ENCODE measurements around the gene SMARCD2.
"Not testable (repeated sequence)": the region's sequence is repeated elsewhere in the genome, so short reads cannot be mapped to it uniquely, and the experiment has no call there.

SMARCD2 gene

GRCh38 chr17:63842540-63843386 lies at the start of gene SMARCD2:
SMARCD2 (minus strand) TSS chr17:63842685; CDS start chr17:63842674, 11 bp downstream.
- ATAC-seq (peak; percentile 91), DNase-seq (ENCODE audit: low spot score in 2 of 2) (peak; percentile 93 to 97)
- Mint-ChIP-seq H3K36me3 (peaks cover 36% of the 10 kb centered on the region), H3K4me3 (peak within 1 kb of the TSS; percentile 89), H3K9me3 (peaks cover under 1% of the 10 kb centered on the region), H3K4me1 (peaks cover 27% of the 10 kb centered on the region), H3K27ac (peak within 1 kb of the TSS; percentile 92)

GRCh38 chr17:63889026-63889848 lies 46.8 kb upstream of the SMARCD2 start:
- DNase-seq (ENCODE audit: low spot score in 2 of 2); H3K27ac Mint-ChIP-seq; H3K9me3 Mint-ChIP-seq; H3K4me3 Mint-ChIP-seq; H3K36me3 Mint-ChIP-seq: not testable (repeated sequence)
- peaks cover 11% of the 10 kb centered on the region for H3K4me1 Mint-ChIP-seq
- ATAC-seq, result peak; percentile 72

GRCh38 chr17:63885119-63885518 lies 42.6 kb upstream of the SMARCD2 start:
- H3K36me3 Mint-ChIP-seq; H3K4me3 Mint-ChIP-seq; DNase-seq (ENCODE audit: low spot score in 2 of 2); H3K27ac Mint-ChIP-seq; H3K9me3 Mint-ChIP-seq; ATAC-seq: not testable (repeated sequence)
- peaks cover 17% of the 10 kb centered on the region for H3K4me1 Mint-ChIP-seq

- not testable (repeated sequence) for H3K36me3 Mint-ChIP-seq; ATAC-seq; H3K4me1 Mint-ChIP-seq; DNase-seq (ENCODE audit: low spot score in 2 of 2); H3K9me3 Mint-ChIP-seq; H3K4me3 Mint-ChIP-seq
- peak overlapping the region; percentile 68 for H3K27ac Mint-ChIP-seq
Measured at GRCh38 chr17:63882626-63883126, 40.2 kb upstream of the SMARCD2 start.

- H3K9me3 Mint-ChIP-seq, result no peaks in the 10 kb centered on the region
- H3K36me3 Mint-ChIP-seq, result no peaks in the 10 kb centered on the region
- DNase-seq (ENCODE audit: low spot score in 2 of 2) (peak; percentile 55 to 73), ATAC-seq (peak; percentile 88)
- H3K4me1 Mint-ChIP-seq, result peaks cover 6% of the 10 kb centered on the region
- H3K27ac Mint-ChIP-seq, result peak within 1 kb of the TSS; percentile 68
- no peak within 1 kb of the TSS for H3K4me3 Mint-ChIP-seq
Measured at GRCh38 chr17:63881935-63882601, 39.6 kb upstream of the SMARCD2 start, which contains the start of gene GH2. GH2 (minus strand) TSS chr17:63881944; CDS start chr17:63881801, 143 bp downstream.

GRCh38 chr17:63881337-63881736 lies 38.9 kb upstream of the SMARCD2 start:
- not testable (repeated sequence) for H3K36me3 Mint-ChIP-seq; H3K9me3 Mint-ChIP-seq; H3K4me1 Mint-ChIP-seq; DNase-seq (ENCODE audit: low spot score in 2 of 2); H3K4me3 Mint-ChIP-seq; H3K27ac Mint-ChIP-seq; ATAC-seq

- Mint-ChIP-seq H3K4me1 (peaks cover 6% of the 10 kb centered on the region), H3K36me3 (no peaks in the 10 kb centered on the region), H3K9me3 (no peaks in the 10 kb centered on the region), H3K27ac (no peak overlapping the region), H3K4me3 (no peak overlapping the region)
- DNase-seq (ENCODE audit: low spot score in 2 of 2) (no peak), ATAC-seq (no peak)
Measured at GRCh38 chr17:63880706-63881105, 38.2 kb upstream of the SMARCD2 start.

- H3K9me3 Mint-ChIP-seq; H3K36me3 Mint-ChIP-seq; H3K4me3 Mint-ChIP-seq; H3K27ac Mint-ChIP-seq; DNase-seq (ENCODE audit: low spot score in 2 of 2); ATAC-seq; H3K4me1 Mint-ChIP-seq: not testable (repeated sequence)
Measured at GRCh38 chr17:63878413-63878812, 35.9 kb upstream of the SMARCD2 start.

- H3K4me3 Mint-ChIP-seq; ATAC-seq; H3K36me3 Mint-ChIP-seq; H3K9me3 Mint-ChIP-seq; H3K4me1 Mint-ChIP-seq; DNase-seq (ENCODE audit: low spot score in 2 of 2); H3K27ac Mint-ChIP-seq: not testable (repeated sequence)
Measured at GRCh38 chr17:63874693-63875092, 32.2 kb upstream of the SMARCD2 start.

GRCh38 chr17:63874061-63874626 lies 31.7 kb upstream of the SMARCD2 start:
- not testable (repeated sequence) for H3K36me3 Mint-ChIP-seq; H3K9me3 Mint-ChIP-seq; H3K27ac Mint-ChIP-seq; DNase-seq (ENCODE audit: low spot score in 2 of 2); H3K4me3 Mint-ChIP-seq; ATAC-seq; H3K4me1 Mint-ChIP-seq

GRCh38 chr17:63873577-63873976 lies 31.1 kb upstream of the SMARCD2 start, which contains the start of gene CSH2:
CSH2 (minus strand) TSS chr17:63873677; CDS start chr17:63873614, 63 bp downstream.
- not testable (repeated sequence) for DNase-seq (ENCODE audit: low spot score in 2 of 2); H3K27ac Mint-ChIP-seq; H3K9me3 Mint-ChIP-seq; H3K4me1 Mint-ChIP-seq; H3K36me3 Mint-ChIP-seq; H3K4me3 Mint-ChIP-seq; ATAC-seq

- H3K4me3 Mint-ChIP-seq; DNase-seq (ENCODE audit: low spot score in 2 of 2); H3K36me3 Mint-ChIP-seq; H3K4me1 Mint-ChIP-seq; ATAC-seq; H3K27ac Mint-ChIP-seq; H3K9me3 Mint-ChIP-seq: not testable (repeated sequence)
Measured at GRCh38 chr17:63871646-63872365, 29.3 kb upstream of the SMARCD2 start.

GRCh38 chr17:63870292-63870665 lies 27.8 kb upstream of the SMARCD2 start:
- DNase-seq (ENCODE audit: low spot score in 2 of 2); H3K27ac Mint-ChIP-seq; ATAC-seq; H3K9me3 Mint-ChIP-seq; H3K36me3 Mint-ChIP-seq; H3K4me3 Mint-ChIP-seq; H3K4me1 Mint-ChIP-seq: not testable (repeated sequence)

All from stimulated activated effector memory CD8-positive, alpha-beta T cell treated with anti-CD3 and anti-CD28 coated beads, Interleukin-12 subunit alpha, Interleukin-12 subunit beta, amount 100 ng/mL, for 72 hours (primary cell).